GM19035 (cell line): ENCODE data around the gene FBXL19.

Experiments
- ATAC-seq: cut with Tn5 transposase; IDR thresholded peaks from one replicate; pipeline ENCODE4 v1.9.1; 2021; ENCODE audit not compliant: unreplicated experiment

The FBXL19 gene

DNA sequence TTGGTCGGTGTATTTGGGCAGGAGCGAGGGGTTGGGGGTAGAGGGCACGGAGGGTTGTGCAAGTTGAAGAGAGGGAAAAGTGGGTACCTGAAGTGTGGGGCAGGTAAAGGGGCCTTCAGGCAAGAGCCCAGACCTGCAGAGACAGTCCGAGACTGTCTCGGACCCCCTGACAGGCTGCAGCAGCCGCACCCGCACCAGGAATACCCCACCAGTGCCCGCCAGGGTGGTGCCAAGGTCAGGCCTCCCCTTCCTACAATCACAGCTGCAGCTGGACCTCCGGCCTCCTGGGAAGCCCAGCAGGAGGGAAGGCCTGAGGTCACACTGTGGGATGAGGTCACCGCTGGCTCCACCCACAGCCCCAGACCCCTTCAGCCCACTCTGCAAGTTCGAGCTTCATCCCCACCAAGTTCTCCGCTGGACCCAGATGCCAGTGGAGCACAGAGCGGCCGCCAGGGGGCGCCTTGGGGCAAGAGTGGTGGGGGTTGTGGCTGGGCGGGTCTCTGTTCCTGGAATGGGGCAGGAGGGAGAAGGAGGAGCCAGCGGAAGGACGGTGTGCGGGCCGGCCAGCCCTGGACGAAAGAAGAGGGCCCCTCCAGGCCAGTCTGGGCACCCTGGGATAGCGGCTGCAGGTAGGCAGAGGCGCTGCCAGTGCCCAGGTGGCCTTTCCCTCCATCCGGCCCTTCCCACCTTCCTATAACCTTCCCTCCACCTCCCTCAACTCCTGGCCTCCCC lies 61.5 kb downstream of the FBXL19 start, which contains the start of gene HSD3B7:
TSS of gene HSD3B7 (plus strand) at position 539 of the 732 bp plus-strand sequence. CDS start 452 bp downstream, outside the sequence.
- no peak for ATAC-seq

DNA sequence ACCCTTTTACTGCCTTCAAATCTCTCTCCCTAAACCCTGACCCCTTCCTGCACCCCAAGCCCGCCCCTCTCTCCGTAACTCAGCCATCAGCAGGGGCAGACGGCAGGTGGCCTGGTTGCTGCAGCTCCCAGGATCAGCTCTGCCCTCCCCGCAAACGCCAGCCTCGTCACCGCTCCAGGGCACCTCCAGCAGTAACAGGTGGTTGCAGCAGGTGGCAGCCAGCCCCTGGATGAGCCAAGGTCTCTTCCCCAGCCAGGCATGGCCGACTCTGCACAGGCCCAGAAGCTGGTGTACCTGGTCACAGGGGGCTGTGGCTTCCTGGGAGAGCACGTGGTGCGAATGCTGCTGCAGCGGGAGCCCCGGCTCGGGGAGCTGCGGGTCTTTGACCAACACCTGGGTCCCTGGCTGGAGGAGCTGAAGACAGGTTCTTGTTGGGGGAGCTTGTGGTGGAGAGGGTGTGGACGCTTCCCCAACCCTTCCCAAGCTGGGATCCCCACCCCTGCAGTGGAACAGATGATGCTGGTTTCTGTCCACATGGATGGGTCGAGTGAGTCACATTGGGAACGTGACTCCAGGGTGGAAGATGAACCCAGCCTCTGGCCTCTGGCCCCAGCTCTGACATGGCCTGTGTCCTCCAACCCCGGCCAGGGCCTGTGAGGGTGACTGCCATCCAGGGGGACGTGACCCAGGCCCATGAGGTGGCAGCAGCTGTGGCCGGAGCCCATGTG lies 62.2 kb downstream of the FBXL19 start:
- no peak for ATAC-seq

GRCh38 chr16:30986129-30986991 lies 63.0 kb downstream of the FBXL19 start:
- ATAC-seq, result no peak

GRCh38 chr16:30987581-30988190 lies 64.3 kb downstream of the FBXL19 start:
- ATAC-seq, result no peak

DNA sequence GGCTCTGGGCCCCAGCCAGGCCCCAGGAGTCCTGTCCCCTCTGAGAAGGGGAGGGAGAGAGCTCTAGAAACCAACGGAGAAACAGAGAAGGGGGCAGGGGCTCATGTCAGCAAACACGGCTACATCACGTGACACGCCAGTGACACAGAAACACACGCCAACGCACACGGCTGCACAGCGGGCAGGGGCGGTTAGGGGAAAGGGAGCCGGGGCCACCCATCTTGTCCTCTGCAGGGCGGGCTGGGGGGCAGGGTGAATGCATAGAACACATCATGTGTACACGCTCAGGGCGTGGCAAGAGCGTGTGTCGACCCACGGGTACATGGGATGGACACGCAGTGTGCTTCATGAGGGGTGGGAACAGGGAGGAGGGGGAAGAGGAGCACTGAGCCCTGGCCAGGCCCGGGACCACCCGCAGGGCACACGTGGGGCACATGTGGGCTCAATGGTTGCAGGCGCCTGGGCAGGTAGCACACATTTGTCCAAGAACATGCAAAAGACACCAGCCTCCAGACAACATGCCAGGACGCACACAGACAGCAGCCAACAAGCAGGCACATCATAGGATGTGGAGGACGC lies 66.2 kb downstream of the FBXL19 start:
- no peak for ATAC-seq

- ATAC-seq, result no peak
Observed at GRCh38 chr16:30990105-30990504, 66.7 kb downstream of the FBXL19 start.

DNA sequence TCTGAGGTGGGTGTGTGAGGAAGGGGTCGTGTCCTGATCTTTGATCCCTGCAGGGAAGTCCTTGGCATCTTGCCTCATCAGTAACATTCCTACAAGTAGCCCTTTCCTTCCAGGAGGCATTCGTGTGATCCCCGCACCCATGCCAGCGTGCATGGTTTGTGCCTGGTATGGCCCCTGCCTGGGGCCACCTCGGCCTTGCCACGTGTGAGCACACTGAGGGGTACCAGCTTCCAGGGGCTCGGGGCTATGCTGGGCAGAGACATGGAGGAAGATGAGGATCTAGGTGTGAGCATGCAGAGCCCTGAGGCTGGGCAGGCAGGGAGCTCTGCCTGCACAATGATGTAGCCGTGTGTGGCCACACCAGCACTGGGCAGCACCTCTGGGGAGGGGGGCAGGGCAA lies 67.7 kb downstream of the FBXL19 start:
- ATAC-seq, result no peak

DNA sequence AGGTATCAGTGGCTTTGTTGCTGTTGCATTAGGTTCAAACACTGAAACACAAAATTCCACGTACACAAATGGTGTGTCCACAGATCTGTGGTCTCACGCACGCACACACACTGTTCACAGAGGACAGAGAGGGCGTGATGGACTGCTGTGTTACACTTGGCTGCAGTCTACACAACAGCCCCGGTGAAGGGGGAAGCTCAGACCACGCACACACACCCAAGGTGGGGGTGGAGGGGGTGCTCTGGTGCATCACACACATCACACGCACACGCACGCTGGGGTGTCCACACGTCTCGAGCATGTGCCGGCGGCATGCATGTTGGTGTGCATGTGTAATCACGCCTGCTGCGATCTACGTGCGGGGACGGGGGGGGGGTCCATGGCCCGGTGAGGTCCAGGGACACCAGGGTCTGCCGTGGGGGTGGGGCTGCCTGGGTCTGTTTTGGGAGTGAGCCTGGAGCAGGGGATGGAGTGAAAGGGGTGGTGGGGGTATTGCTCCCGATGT lies 69.0 kb downstream of the FBXL19 start:
- no peak for ATAC-seq

DNA sequence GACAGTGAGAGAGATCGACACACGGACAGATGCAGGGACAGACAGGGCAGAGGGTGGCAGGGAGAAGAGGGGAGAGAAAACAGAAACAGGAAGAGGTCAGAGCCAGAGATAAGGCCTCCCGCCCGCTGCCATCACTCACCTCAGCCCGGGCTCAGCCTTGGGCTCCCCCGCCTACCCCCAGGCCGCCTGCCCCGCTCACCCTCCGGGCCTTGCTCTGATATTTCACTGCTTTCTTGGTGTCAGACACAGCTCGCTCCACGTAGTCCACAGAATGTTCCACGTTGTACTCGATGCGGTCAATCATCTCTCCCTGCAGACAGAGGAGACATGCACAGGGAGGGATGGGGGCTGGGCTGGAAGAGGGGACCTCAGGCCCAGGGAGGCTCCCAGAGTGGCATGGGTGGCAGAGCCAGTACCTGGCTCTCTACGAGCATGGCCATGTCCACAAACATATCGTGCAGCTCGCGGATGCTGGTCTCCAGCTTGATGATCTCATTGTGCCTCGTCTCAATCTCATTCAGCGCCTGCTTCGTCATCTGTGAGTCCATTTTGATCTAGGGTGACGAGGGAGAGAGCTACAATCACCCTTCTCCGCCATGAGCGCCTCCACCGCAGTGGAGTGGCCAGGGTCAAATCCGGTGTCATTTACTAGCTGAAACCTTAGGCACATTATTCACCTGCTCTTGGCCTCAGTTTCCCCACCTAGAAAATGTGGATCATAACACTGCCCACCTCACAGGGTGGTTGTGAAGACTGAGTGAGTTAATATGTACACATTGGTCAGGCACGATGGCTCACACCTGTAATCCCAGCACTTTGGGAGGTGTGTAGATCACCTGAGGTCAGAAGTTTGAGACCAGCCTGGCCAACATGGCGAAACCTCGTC lies 69.8 kb downstream of the FBXL19 start:
- ATAC-seq, result no peak

GRCh38 chr16:30995927-30996323 lies 72.6 kb downstream of the FBXL19 start:
- no peak for ATAC-seq

DNA sequence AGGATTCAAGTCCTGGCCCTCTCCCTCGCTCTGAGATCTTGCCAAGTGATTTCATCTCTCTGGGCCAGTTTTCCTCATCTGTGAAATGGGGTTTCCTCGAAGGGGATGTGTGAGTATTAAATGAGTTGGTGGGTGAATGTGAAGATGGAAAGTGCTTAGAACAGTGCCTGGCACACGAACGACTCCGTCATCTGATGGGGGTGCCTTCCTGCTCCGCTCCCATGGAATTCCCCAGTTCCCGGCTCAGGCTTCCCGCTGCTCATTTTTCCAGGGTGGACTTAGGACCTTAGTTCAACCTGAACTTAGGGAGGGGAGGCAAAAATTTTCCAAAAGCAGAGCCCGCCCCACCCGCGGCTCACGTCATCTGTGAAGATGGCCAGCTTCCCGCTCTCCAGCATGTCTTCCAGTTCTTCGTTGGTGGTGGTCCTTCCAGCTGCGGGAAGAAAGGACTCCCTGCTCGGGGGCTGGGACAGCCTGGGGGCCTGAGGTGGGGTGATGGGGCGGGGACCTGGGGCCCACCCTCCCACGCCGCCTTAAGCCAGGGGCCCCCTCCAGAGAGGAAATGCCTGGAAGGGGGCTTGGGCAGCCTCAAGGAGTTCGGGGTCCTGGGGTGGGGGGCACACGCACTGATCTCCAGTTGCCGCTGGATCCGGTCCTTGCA lies 73.1 kb downstream of the FBXL19 start:
- ATAC-seq, result no peak

DNA sequence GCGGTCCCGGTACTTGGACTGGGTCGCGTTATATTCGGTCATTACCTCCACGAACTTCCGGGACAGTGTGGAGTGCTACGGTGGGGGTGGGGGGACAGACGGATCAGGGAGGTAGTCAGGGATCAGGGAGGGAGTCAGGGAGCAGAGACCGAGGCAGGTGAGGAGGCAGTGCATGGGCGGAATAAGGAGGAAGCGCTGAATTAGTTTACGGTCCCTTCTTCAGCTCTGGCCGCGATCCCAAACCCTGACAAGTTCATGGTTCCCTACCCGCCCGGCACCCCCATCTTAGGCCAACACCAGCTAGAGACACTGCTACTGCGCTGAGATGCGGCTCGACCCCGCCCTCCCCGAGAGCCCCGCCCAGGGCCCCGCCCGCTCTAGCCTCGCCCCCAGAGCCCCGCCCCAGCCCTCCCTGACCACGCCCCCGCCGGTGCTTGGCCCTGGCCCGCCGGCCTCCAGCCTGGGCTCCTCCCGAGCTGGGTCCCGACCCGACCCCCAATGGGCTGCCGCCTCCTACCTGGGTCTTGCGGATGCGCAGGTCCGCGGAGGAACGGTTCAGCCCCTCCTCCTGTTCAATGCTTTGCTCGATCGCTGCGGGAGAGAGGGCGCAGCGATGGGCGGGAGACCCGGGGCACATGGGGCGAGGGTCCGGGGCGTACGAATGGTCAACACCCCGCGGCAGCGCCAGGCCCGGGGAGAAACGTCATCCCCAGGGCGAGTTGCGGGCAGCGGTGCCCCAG lies 73.8 kb downstream of the FBXL19 start:
- no peak for ATAC-seq

DNA sequence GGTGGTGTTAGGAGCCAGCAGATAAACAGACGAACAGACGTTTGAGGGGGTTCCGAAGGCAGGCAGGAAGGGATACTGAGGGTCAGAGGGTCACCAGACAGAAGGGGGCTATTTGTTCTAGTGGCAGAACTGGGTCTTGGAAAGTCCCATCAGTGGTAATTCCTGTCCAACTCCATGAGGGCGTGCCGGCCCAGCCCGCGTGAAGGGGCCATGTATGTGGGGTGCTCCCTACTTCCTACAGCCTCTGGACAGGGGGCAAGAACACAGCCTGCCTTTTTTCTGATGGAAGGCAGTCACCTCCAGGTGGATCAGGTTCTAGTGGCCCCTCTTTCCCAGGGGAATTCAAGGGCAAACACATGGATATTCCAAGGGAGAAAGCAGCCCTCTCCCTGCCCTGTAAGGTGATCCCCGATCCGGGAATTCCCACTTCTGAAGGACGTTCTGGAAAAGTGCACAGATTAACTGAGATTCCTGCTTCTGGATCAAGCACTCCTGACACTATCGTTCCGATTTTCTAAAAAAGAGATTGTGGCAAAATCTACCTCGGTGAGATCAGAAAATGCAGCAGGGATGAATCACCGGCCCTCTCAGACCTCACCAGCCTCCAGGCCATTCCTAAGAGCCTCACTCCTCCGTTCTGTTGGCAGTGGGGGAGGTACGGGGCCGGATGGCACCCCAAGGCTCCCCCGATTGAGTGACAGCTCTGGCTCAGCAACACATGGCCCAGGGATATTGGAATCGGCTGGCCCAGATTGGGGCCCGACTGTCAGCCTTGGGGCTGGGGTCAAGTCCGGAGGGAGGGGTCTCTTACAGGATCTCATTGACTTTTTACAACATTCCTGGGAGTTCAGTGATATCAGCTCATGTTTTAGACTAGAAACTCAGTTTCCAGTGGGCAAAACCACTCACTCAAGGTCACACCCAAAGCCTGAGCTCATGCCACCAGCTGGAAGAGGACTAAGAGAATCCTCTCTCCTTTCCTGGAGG lies 74.6 kb downstream of the FBXL19 start:
- no peak for ATAC-seq
